GM19452 (cell line): ENCODE results near the gene RSPH1.
A peak's percentile ranks its signal among the peaks of the same experiment; 100 is the strongest.

Experiments
- ATAC-seq: cut with Tn5 transposase; IDR thresholded peaks from one replicate; pipeline ENCODE4 v1.9.1; 2021; ENCODE audit not compliant: unreplicated experiment

RSPH1 gene

DNA sequence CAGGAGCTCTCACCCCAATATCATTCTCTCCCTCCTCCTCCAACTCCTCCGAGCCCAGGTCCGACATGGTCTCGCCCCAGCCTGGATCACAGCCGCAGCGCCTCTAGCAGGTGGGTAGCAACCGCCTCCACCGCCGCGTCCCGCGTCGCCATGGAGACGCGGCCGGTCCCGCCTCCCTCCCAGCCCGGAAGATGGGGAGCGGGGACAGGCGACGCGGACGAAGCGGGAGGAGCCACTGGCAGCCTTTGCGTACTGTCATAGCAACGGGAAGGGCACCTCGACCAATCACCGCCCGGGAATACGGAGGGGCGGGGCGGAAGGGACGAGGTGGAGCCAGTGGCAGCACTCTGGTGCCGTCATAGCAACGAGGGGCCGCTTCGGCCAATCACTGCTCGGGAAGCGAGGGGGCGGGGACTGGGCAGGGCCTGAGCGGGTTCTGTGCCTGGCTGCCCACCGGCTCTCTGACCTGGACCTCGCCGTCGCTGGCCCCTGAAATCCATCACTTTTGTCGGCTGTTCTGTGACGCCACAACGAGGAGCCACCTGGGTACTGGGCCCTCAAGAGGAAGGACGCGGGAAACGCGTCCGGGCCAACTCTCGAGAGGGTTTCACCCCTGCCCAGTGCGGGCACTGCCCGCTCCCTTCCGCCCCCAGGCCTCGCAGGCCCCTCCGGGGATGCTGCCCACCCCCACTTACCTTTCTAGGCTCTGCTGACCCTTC is at the start of gene RSPH1:
RSPH1 (minus strand) TSS at position 105 of the 719 bp plus-strand sequence; CDS start at position 67, 38 bp downstream.
- ATAC-seq, result peak; percentile 99

DNA sequence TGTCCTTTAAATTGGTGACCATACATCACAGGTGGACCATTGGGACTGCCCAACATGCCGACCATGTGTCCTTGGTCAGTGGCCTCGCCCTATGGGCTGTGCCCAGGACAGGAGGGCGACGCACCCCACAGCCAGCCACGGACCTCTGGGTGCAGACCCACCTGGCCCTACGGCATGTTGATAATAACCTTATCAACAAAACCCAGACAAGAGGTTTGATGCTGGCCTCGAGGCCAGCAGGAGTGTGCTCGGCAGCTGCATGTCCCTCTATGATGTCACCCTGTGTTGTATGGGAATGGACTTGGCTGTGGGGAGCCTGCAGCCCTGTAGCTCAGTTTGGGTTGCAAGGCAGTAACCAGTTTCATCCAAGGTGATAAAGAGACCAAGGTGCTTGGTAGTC is 49.7 kb upstream of the RSPH1 start:
- ATAC-seq, result no peak

DNA sequence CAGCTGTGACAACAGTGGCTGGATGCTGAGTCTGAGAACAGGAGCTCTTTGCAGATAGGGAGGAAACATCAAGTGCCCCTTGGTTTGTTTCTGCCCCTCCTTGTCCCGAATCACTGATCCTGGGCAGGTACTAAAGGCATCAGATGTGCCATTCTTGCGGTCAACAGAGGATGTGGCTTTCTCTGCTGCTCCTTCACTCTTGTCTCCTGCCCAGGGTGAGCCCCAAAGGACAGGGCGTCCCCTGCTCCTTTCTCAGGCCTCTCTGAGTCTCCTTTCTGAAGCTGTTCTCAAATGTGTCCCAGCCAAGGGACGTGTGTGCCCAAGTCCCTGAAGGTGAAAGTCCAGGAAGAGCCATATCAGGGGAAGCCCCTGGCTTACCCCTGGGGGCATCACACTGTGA is 49.3 kb upstream of the RSPH1 start:
- ATAC-seq, result no peak

DNA sequence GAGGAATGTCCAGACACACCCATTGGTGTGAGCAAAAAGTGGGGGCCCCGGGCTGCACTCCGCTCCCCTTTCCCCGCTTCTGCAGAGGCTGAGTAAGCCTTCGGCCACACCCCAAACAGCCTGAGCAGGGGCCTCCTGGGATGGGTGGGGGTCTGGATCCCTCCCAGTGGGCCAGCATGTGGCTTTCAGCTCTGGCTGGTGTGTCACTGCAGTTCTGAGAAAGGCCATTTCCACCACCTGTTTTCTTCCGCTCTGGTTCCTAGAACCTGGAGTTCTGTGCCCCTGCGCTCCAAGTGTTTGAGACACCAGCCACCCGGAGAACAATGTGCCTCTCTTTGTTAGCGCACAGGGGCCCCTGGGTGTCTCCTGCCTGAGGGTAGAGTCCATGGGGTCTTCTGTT is 48.5 kb upstream of the RSPH1 start:
- no peak for ATAC-seq

DNA sequence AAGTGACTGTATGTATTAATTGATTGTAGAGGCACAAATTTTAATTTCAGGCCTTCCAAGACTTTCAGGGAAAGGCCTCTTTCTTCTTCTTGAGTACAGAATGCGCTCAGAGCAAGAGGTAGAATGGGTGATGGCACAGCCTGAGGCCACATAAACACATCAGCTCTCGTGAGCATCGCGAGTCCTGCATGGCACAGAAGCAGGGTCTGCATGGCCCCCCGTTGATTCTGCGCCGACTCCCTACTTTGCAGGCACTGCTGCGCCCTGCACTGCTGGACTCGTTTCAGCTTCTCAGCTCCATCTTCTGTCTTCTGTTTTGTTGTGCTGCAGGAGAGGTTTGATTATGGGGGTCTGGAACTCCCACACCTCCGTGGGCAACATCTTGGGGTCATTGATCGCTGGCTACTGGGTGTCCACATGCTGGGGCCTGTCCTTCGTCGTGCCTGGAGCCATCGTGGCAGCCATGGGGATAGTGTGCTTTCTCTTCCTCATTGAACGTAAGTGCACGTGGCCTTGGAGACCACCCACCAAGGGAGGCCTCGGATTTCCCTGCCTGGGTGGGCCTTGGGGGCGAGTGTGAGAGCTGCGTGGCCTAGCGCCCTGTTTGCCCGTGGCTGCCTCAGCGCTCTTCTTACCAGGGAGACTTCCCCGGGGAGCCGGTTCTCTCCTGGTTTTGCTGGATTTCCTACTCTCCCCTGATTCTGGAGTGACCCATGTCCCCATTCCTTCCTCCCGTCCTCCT is 47.3 kb upstream of the RSPH1 start:
- ATAC-seq, result no peak

DNA sequence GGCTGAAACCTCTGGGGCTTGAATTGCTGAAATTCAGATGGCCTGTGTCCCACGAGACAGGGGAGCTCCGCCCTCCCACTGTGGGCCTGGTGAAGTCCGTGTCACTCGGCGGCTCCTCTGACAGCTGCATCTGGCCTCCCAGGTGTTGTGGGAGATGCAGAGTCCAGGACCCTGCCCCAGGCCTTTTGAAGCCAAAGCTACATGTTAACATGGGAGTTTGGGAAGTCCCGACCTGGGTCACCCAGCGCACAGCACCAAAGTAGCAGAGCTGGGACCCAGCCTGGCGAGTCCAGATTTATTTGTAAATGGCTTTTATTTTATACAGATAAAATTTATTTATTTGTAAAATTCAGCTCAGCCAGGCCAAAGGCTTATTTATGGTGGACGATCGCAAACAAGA is 46.6 kb upstream of the RSPH1 start:
- ATAC-seq, result no peak

DNA sequence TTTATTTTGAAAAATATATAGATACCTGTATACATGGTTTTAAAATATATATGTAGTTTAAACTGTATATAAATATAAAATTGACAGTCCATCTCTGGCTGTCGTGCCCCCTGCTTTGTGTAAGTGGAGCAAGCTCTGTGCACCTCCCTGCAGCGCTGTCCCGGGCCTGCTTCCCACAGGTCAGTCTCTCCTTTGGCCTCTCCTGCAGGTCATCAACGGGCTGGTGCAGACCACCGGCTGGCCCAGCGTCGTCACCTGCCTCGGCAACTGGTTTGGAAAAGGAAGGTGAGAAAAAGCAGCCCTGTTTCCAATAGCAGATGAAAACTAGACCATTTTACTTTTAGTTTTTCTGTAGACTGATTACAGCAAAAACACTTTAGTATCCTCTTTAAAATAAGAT is 46.2 kb upstream of the RSPH1 start:
- ATAC-seq, result no peak

DNA sequence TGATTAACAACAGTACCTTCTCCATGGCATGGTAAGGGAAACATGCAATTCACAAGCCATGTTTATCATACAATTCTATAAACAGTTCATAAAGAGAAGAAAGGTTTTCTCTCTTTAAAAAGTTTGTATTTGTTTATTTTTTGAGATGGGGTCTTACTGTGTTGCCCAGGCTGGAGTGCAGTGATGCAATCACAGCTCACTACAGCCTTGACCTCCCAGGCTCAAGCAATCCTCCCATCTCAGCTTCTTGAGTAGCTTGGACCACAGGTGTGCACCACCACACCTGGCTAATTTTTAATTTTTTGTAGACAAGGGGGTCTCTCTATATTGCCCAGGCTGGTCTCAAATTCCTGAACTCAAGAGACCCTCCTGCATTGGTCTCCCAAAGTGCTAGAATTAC is 45.6 kb upstream of the RSPH1 start:
- no peak for ATAC-seq

DNA sequence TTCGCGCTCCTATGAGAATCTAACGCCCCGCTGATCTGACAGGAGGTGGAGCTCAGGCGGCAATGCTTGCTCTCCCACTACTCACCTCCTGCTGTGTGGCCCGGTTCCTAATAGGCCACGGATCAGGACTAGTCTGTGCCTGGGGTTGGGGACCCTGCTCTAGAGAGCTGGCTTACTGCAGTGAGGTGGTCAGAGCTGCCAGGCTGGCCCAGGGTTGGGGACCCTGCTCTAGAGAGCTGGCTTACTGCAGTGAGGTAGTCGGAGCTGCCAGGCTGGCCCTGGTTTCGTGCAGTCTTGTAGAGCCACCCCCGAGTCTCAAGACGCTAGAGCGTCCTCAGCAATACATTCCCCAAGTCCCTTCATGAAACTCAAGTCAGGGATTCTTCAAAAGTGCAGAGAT is 45.1 kb upstream of the RSPH1 start:
- no peak for ATAC-seq

DNA sequence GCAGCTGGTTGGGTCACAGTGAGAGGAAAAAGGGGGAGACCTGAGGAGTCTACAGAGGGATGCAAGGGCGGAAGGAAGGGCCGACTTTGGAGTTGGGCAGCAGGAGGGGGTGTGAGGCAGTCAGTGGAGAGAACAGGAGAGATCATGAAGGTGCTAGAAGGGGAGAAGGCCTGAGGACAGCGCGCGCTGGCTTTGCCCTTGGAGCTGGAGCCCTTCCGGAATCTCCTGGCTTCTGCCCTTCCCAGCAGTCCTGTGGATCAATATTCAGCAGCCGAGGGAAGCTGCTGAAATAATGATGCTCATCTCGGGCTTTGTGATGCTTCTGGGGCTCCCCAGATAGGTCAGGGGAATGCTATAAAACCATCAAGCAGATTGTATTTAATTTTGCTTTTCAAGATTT is 44.4 kb upstream of the RSPH1 start:
- ATAC-seq, result no peak

DNA sequence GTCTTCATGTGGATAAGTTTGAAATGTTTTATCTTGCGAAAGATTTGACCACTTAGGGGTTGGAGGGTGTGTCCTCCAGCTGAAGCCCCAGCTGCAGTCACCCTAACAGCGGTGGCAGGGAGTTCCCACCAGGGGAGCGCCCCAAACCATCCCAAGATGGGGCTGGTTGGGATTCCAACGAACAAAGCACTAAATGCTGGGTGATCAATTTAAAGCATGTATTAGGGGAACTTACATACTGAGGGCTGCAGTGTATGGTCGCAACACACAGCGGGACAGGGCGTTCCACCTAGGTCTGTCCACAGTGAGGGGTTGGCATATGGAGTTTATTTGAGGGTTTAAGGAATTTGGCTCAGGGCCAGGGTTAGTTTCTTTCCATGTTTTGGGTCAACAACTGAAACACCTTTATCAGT is 43.9 kb upstream of the RSPH1 start:
- no peak for ATAC-seq

DNA sequence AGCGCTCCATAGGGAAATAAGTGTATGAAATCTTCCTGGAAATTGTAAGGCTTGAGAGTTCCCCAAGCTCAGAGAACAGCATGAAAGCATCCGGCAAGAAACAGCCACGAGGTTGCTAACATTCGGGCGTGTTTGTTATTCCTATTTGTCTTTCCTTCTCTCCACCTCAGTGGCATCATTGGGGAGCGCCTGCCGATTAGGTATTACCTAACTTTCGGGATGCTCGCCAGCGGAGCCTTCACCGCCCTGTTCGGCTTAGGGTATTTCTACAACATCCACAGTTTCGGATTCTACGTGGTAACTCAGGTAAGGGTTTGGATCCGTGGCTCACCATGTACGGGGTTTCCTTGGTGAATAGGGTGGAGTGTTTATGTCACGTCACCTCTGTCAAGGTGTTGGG is 43.3 kb upstream of the RSPH1 start:
- no peak for ATAC-seq

DNA sequence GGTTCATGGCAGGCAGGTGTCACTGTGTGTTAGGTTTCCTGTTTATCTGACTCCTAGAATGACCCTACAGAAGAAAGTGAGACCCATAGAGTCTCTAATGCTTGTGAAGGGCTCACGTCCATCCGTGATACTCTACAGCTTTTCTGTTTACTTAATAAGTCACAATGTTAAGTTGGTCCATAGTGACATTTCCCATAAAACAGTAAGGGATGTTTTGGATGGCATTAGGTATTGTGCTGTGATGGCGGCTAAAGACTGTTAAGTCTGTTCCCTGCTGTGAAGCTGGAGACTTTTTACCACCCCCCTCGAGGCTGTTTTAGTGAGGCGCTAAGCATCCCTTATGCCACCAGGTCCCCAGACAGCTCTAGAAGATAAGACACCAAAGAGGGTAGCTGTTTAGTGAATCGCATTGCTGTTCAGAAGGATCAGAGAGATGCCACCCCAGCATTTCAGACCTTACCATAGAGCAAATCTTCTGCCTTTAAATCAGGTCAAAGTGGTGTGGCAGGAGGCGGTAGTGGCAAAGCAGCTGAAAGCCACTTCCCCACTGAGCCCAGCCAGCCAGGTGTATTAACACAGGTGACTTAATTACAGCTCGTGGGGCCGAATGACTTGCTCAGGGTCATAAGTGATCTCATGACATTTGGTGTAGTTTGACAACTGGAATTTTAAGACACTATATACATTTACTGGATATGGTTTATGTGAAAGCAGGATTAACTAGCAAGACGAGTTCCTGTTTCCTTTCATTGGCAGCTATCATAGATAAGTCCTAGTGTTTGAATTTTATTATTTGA is 42.7 kb upstream of the RSPH1 start:
- no peak for ATAC-seq

DNA sequence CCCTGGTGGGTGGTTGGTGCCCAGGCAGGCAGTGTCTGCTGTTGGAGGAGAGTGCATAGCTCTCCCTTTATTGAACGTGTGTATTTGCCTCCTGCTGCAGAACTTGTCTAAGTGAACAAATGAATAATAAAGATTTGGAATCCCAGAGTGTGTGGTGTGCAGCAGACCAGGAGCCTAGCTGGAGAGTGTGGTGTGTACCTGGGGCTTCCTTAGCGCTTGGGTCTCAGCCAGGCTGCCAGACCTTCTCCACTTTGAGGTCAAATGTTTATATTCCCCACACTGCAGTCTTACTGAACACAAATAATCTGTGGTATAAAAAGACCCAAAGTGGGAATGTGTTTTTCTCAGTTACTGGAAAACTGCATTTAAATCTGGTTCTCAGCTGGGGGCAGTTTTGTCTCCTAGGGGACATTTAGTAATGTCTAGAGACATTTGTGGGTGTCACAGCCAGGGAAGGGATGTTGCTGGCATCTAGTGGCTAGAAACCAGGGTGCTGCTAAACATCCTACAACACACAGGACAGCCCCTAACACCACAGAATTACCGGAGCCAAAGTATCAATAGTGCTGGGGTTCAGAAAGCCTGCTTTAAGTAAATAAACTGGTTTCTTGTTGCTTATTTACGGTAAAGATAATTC is 41.2 kb upstream of the RSPH1 start:
- no peak for ATAC-seq

DNA sequence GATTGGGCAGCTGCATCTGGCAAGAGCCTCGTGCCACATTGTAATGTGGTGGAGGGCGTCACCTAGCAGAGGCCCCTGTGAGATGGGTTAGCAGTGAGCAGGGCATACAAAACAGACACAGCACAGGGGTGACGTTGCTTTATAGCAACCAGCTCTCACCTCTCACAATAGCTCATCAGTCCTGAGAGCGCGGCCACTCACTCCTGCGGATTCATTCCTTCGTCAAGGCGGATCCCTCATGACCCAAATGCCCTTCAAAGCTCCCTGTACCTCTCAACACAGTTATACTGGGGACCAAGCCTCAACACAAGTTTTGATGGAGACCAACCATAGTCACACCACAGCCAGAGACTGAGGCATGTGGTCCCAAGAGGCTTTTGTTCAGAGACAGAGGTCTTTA is 40.6 kb upstream of the RSPH1 start:
- no peak for ATAC-seq

DNA sequence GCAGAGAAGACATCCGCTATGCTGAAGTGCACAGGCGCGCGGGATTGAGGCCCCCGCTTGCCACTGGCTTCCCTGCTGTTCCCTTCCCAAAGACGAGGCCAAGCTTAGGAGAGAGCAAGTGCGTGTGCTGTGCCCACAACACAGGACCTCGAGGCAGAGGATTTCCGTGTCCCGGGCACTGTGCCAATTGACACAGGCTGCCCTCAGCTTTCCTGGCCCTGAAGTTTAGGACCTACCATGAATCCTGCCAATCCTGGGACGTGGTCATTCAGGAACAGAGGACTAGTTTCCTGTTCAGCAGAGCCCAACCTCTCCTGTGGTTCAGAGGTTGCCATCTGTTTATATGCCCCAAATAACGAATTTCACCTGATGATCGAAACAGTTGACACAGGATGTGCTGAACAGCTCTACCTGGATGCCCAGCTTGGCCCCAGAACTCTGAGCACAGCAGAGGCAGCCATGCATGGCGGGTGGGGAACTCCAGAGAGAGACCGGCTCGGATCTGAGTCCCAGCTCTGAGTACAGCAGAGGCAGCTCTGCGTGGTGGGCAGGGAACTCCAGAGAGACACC is 39.7 kb upstream of the RSPH1 start:
- peak; percentile 60 for ATAC-seq

DNA sequence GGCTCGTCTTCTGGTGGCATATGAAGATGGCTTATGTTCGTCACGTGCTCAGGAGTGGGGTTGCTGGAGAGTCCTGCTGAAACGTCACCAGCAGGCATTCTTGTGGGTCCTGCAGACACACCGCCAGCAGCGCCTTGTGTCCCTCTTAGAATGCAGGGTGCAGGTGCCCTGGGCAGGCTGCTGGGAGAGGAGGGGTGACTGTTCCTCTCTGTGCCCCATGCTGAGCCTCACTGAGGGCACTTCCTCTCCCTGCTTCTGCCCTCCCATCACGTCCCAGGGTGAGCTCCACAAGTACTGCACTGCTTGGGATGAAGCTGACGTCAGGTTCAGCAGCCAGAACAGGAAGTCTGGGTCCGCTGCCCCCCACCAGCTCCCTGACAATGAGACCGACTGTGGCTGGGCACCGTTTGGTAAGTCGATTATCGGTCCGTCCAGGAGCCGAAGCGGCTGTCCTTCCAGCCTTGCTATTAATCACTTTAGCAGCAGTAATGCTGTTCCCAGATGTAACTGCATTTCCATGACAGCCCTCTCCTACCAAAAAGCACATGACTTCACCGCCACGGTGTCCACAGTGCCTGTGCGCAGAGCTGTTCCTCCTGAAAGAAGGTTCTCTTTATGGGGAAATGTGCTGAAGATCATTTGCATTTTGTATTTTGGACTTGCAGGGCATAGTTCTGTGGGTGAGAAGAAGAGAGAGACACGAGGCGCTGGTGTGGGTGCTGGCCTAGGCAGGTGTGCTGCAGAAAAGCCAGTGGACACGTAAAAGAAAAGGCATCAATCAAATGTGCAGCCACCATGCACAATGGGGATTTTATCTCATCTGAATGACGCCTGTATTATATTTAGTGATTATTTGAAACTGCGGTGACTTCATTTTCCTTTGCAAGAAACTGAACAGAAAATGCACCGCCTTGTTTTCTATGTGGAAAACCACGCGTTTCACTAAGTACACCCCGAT is 38.7 kb upstream of the RSPH1 start:
- ATAC-seq, result peak; percentile 39

DNA sequence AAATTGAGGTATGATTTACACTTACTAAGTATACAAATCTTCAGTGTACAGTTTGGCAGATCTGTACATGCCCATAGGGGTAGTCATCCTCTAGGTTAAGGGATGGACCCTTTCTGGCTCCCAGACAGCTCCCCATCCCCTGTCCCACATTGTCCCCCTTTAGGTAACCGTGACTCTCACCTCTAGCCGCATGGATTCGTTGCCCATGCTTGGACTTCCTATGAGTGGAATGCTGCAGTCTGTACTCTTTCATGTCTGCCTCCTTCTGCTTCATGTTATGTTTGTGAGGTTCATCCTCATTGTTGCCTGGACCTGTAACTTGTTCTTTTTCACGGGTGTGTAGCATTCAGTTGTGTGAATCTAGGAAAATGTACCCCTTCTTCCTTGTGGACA is 37.9 kb upstream of the RSPH1 start:
- ATAC-seq, result no peak

DNA sequence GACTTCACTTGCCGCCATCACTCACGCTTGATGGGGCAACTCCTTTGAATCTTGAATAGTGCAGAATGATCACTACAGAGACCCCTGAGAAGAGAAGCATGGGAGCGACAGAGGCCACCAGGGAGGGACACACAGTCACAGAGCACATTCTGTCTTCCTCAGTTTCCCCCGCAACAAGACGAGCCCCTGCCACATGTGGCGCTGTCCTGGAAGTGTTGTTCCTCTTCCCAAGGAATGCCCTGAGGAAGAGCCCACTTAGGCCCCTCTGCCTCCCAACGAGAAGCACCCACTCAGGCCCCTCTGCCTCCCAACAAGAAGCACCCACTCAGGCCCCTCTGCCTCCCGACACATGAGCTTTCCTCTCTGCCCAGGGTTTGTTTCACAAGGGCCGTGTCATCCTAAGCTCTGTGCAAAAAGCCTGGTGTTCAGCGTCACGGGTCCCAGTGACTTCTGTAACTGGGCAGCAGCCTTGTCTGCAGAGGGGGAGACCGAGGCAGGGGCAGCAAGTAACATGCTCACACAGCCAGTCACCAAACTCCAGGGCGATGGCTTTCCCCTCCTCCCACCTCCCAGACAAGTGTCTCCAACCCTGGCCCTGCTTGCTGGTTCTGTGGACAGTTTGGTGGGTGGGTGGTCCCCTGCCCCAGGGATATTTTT is 37.4 kb upstream of the RSPH1 start:
- ATAC-seq, result no peak
